ENCODE measurements around the gene CDX1.

DNA sequence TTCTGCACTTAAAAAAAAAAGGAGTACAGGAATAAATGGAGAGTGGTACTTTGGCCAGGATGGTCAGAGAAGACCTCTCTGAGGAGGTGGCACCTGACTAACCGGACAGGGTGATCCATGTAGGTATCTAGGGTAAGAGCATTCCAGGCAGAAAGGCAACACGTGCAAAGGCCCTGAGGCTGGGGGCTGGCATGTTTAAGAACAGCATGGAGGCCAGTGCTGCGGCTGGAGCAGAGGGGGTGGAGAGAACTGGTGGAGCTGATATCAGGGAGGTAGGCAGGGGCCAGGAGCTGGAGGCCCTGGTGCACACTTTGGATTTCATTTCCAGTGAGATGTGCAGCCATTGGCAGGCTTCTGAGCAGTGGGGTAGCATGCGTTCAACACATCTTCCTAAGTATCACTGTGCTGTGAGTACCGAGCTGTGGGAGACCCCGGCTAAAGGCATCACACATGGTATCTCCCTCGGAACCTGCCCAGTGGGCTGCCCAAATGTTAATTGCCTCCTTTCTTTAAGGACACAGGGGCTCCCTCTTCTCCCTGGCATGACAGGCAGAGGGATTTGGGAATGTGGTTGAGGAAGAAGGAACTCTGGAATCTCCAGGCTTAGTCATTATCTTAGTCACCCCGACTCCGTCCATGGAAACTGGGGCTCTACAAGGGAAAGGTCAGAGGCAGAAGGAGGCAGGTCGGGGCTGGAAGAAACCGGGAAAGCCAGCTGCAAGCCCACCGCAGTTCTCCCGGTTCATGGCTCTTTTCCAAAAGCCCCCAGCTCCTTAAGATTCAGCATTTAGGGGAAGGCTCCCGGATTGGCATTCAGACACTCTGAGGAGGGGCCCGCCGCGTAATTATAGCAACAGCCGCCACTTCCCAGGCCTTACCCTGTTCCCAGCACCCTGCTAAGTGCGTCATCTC is 41.9 kb downstream of the CDX1 start:
- TF ChIP-seq, protein P1, sequence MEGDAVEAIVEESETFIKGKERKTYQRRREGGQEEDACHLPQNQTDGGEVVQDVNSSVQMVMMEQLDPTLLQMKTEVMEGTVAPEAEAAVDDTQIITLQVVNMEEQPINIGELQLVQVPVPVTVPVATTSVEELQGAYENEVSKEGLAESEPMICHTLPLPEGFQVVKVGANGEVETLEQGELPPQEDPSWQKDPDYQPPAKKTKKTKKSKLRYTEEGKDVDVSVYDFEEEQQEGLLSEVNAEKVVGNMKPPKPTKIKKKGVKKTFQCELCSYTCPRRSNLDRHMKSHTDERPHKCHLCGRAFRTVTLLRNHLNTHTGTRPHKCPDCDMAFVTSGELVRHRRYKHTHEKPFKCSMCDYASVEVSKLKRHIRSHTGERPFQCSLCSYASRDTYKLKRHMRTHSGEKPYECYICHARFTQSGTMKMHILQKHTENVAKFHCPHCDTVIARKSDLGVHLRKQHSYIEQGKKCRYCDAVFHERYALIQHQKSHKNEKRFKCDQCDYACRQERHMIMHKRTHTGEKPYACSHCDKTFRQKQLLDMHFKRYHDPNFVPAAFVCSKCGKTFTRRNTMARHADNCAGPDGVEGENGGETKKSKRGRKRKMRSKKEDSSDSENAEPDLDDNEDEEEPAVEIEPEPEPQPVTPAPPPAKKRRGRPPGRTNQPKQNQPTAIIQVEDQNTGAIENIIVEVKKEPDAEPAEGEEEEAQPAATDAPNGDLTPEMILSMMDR (IDR thresholded peaks at IDR 0.05) = no peak
- TF ChIP-seq POLR2A (IDR thresholded peaks at IDR 0.05) = no peak

Measured in adrenal gland (tissue), 5 donors.